ENCODE data around the gene JAK2. TPM values are rescaled to one million over a fixed set of nuclear protein-coding genes. Genes with fewer than 3 reads are reported as not detected.
"Not testable (repeated sequence)": the region's sequence is repeated elsewhere in the genome, so short reads cannot be mapped to it uniquely, and the experiment has no call there.

JAK2 gene
- total RNA-seq, result 29.3 and 29.9 TPM in 2 replicates

- H3K4me3 Mint-ChIP-seq, result no peak within 1 kb of the TSS
- peaks cover 11% of the 10 kb centered on the region for H3K36me3 Mint-ChIP-seq (ENCODE audit: low read depth)
- intact Hi-C loops (cut with micrococcal nuclease), result loop anchor here (1.0 to 10.0 kb wide), 14 partner anchors 14 to 1458 kb away; partner anchors contain the start of genes AK3, CD274, CDC37L1 and GLIS3
- peak within 1 kb of the TSS; percentile 97 for H3K27ac Mint-ChIP-seq
- peaks cover 46% of the 10 kb centered on the region for H3K4me1 Mint-ChIP-seq
- no peaks in the 10 kb centered on the region for H3K9me3 Mint-ChIP-seq
- peak; percentile 96 for DNase-seq
- H3K27me3 Mint-ChIP-seq, result no peaks in the 10 kb centered on the region
These were observed at the start of gene JAK2 for GRCh38 chr9:4984621-4985385. Gene JAK2, plus strand, starts transcription at chr9:4985272. Its CDS starts 36,716 bp downstream, at chr9:5021988.

DNA sequence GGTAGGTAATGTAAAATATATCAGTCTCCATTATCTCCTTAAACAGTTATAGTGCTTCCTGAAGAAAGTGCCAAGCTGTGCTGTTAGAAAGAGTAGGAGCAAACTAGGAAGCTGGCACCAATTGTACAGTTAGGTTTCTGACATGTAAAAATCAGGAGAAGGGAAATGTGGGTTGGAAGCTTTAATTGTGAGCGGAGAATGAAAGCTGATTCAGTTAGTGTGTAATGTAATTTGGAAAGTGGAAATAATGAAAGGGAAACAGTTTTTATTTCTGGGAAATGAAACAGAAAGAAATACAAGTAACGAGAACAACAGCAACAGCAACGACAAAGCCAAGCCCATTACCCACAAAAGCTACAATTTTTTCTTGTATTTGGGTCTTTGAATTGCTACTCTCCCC, 48.8 kb upstream of the JAK2 start:
- peak; percentile 71 for DNase-seq
- peaks cover 10% of the 10 kb centered on the region for H3K9me3 Mint-ChIP-seq
- peak overlapping the region; percentile 76 for H3K4me3 Mint-ChIP-seq
- peak overlapping the region; percentile 93 for H3K27ac Mint-ChIP-seq
- peaks cover 54% of the 10 kb centered on the region for H3K4me1 Mint-ChIP-seq
- H3K27me3 Mint-ChIP-seq, result no peaks in the 10 kb centered on the region
- intact Hi-C loops (cut with micrococcal nuclease), result loop anchor here (1.0 to 5.0 kb wide), 7 partner anchors 8 to 523 kb away; partner anchors contain the start of gene PLGRKT
- H3K36me3 Mint-ChIP-seq (ENCODE audit: low read depth), result peaks cover 2% of the 10 kb centered on the region

GRCh38 chr9:4936823-4937222, 48.2 kb upstream of the JAK2 start:
- peak overlapping the region; percentile 76 for H3K4me3 Mint-ChIP-seq
- intact Hi-C loops (cut with micrococcal nuclease), result loop anchor here (1.0 to 5.0 kb wide), 7 partner anchors 7 to 522 kb away; partner anchors contain the start of gene PLGRKT
- H3K27ac Mint-ChIP-seq, result peak overlapping the region; percentile 94
- peaks cover 54% of the 10 kb centered on the region for H3K4me1 Mint-ChIP-seq
- DNase-seq, result peak; percentile 70
- peaks cover 10% of the 10 kb centered on the region for H3K9me3 Mint-ChIP-seq
- no peaks in the 10 kb centered on the region for H3K27me3 Mint-ChIP-seq
- peaks cover 2% of the 10 kb centered on the region for H3K36me3 Mint-ChIP-seq (ENCODE audit: low read depth)

DNA sequence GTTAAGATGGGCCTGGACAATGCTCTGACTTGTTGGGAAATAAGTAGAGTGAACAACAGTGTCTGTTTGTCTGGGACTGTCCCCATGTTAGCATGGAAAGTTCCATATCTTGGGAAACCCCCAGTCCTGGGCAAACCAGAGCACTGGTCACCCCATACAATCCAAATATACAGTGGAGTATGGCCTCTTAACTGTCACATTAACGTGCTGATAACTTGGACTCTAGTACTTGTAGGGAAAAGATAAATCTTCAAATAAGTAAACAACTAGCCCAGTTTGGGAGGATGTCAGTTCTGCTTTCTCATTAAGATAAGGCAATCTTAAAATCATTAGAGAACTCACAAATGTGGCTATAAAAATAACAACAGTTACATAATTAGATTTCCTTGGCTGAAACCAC, 47.6 kb upstream of the JAK2 start:
- DNase-seq, result peak; percentile 65
- Mint-ChIP-seq H3K9me3 (peaks cover 3% of the 10 kb centered on the region), H3K27ac (peak overlapping the region; percentile 94), H3K36me3 (ENCODE audit: low read depth) (peaks cover 2% of the 10 kb centered on the region), H3K4me3 (peak overlapping the region; percentile 76), H3K27me3 (no peaks in the 10 kb centered on the region), H3K4me1 (peaks cover 57% of the 10 kb centered on the region)
- intact Hi-C loops (cut with micrococcal nuclease), result loop anchor here (2.0 to 5.0 kb wide), 2 partner anchors 500 to 521 kb away; partner anchors contain the start of gene PLGRKT

DNA sequence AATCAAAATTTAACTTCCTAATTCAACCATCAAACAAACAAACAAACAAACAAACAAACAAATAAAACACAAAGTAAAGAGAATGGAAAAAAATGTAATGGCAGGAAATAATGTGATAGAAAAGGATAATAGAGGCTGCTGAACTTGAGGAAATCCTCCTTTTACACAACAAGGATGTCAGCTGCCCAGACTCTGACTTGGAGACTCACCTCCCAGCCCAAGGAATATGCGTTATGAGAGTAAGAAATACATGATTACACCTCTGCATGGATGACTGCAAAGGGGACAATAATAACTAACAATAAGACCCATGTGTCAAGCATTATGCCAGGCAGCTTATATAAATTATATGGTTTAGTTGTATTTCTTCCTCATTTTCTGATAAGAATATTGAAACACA, 46.6 kb upstream of the JAK2 start:
- Mint-ChIP-seq H3K36me3 (ENCODE audit: low read depth) (peaks cover 2% of the 10 kb centered on the region), H3K27ac (peak overlapping the region; percentile 92), H3K4me1 (peaks cover 64% of the 10 kb centered on the region), H3K9me3 (no peaks in the 10 kb centered on the region), H3K4me3 (peak overlapping the region; percentile 50), H3K27me3 (no peaks in the 10 kb centered on the region)
- DNase-seq, result no peak
- intact Hi-C loops (cut with micrococcal nuclease), result loop anchor here (2.0 to 5.0 kb wide), 2 partner anchors 146 to 499 kb away; partner anchors contain the start of genes PLGRKT and RCL1

DNA sequence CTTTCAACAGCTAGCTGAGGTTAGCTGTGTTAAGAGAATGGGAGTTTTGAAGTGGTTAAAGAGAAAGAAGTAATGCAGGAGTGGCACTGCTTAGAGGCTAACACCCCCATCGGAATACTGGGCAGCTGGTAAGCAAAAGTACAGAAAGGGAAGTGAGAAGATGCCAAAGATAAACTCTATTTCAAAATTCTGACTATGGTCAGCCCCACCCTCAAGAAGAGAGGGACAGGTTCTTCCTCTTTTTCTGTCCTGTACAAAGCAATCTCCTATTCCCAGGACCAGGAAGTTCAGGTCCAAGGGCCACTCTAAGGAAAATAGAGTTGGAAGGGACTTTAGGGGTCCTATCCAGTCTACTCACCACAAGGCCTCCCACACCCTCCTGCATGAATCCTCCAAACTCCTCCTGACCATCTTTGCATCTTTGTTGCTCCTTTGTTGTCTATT, 45.9 kb upstream of the JAK2 start:
- Mint-ChIP-seq H3K27ac (peak overlapping the region; percentile 92), H3K36me3 (ENCODE audit: low read depth) (peaks cover 2% of the 10 kb centered on the region), H3K27me3 (no peaks in the 10 kb centered on the region), H3K4me3 (peak overlapping the region; percentile 40), H3K9me3 (no peaks in the 10 kb centered on the region), H3K4me1 (peaks cover 67% of the 10 kb centered on the region)
- intact Hi-C loops (cut with micrococcal nuclease), result loop anchor here (1.0 to 5.0 kb wide), 3 partner anchors 45 to 498 kb away; partner anchors contain the start of genes PLGRKT and RCL1
- peak; percentile 83 for DNase-seq

DNA sequence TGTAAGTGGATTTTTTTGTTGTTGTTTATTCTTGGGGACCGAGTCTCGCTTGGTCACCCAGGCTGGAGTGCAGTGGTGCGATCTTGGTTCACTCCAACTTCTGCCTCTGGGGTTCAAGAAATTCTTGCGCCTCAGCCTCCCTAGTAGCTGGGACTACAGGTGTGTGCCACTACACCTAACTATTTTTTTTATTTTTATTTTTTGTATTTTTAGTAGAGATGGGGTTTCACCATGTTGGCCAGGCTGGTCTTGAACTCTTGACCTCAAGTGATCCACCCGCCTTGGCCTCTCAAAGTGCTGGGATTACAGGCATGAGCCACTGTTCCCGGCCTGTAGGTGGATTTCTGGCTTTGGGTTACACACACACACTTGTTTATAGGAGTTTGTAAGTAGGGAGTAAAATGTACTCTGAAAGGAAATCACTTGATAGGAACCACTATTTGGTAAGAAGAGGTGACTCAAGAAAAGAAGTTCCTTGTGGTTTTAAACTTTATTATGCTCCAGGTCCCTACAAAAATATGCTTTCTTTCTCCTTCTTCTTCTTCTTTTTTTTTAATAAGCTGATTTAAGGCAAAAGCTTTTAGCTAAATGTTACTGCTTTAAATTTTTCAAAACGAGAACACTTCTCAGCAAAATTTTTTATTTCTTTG, 42.9 kb upstream of the JAK2 start:
- Mint-ChIP-seq H3K4me3 (peak overlapping the region; percentile 24), H3K27ac (peak overlapping the region; percentile 72), H3K4me1 (peaks cover 62% of the 10 kb centered on the region)
- H3K27me3 Mint-ChIP-seq; intact Hi-C loops (cut with micrococcal nuclease); H3K9me3 Mint-ChIP-seq; H3K36me3 Mint-ChIP-seq (ENCODE audit: low read depth); DNase-seq: not testable (repeated sequence)

DNA sequence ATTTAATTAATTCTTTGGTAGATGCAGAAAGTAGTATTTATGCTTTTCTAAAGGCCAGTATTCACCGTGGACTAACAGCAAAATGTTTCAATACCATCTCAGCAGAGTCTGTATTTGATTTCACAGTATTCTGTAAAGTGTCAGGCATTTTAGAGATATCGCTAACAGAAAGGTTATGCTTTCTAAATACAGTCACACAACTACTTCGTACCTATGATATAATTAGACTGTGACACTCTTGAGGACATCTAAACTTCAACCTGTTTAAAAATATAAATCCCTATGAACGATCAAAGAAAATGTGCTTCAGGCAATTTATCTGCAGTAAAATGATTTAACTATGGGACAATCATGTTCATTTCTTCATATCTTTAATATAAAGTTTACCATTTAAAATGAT, 41.7 kb upstream of the JAK2 start:
- intact Hi-C loops (cut with micrococcal nuclease), result no loop called here
- Mint-ChIP-seq H3K4me3 (no peak overlapping the region), H3K27ac (peak overlapping the region; percentile 31), H3K9me3 (no peaks in the 10 kb centered on the region), H3K36me3 (ENCODE audit: low read depth) (peaks cover 5% of the 10 kb centered on the region), H3K27me3 (no peaks in the 10 kb centered on the region), H3K4me1 (peaks cover 51% of the 10 kb centered on the region)
- no peak for DNase-seq

GRCh38 chr9:4944431-4945211, 40.5 kb upstream of the JAK2 start:
- H3K4me1 Mint-ChIP-seq, result peaks cover 39% of the 10 kb centered on the region
- H3K4me3 Mint-ChIP-seq, result peak overlapping the region; percentile 47
- intact Hi-C loops (cut with micrococcal nuclease), result loop anchor here (1.0 kb wide), 1 partner anchor 8 kb away; no protein-coding TSS in a partner anchor
- not testable (repeated sequence) for H3K36me3 Mint-ChIP-seq (ENCODE audit: low read depth); H3K27me3 Mint-ChIP-seq; H3K9me3 Mint-ChIP-seq
- peak; percentile 73 for DNase-seq
- H3K27ac Mint-ChIP-seq, result peak overlapping the region; percentile 79

DNA sequence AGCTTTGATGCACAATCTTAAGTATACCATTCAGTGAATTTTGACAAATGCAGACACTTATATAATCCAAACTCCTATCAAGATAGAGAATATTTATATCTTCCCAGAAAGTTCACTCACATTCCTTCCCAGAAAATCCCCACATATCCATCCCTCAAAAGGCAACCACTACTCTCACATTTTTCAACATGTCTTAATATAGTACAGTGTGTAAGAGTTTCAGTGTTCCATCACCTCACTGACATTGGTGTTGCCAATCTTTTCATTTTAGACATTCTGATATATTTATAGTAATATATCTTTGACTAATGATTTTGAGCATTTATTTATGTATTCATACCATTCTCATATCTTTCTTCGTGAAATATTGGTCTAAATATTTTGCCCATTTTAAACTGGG, 38.1 kb upstream of the JAK2 start:
- H3K4me1 Mint-ChIP-seq, result peaks cover 29% of the 10 kb centered on the region
- no peaks in the 10 kb centered on the region for H3K27me3 Mint-ChIP-seq
- no peak overlapping the region for H3K27ac Mint-ChIP-seq
- no peak overlapping the region for H3K4me3 Mint-ChIP-seq
- peaks cover 5% of the 10 kb centered on the region for H3K36me3 Mint-ChIP-seq (ENCODE audit: low read depth)
- peaks cover 4% of the 10 kb centered on the region for H3K9me3 Mint-ChIP-seq
- intact Hi-C loops (cut with micrococcal nuclease), result no loop called here
- DNase-seq, result no peak

GRCh38 chr9:4955836-4956235, 29.2 kb upstream of the JAK2 start:
- Mint-ChIP-seq H3K27me3 (no peaks in the 10 kb centered on the region), H3K9me3 (peaks cover 8% of the 10 kb centered on the region), H3K27ac (no peak overlapping the region), H3K36me3 (ENCODE audit: low read depth) (peaks cover 2% of the 10 kb centered on the region), H3K4me1 (no peaks in the 10 kb centered on the region), H3K4me3 (no peak overlapping the region)
- DNase-seq, result no peak
- intact Hi-C loops (cut with micrococcal nuclease), result no loop called here

GRCh38 chr9:4959031-4959430, 26.0 kb upstream of the JAK2 start:
- intact Hi-C loops (cut with micrococcal nuclease), result no loop called here
- H3K9me3 Mint-ChIP-seq, result peaks cover 17% of the 10 kb centered on the region
- peaks cover 9% of the 10 kb centered on the region for H3K4me1 Mint-ChIP-seq
- no peak overlapping the region for H3K4me3 Mint-ChIP-seq
- H3K27me3 Mint-ChIP-seq, result no peaks in the 10 kb centered on the region
- no peak overlapping the region for H3K27ac Mint-ChIP-seq
- peaks cover 12% of the 10 kb centered on the region for H3K36me3 Mint-ChIP-seq (ENCODE audit: low read depth)
- no peak for DNase-seq

DNA sequence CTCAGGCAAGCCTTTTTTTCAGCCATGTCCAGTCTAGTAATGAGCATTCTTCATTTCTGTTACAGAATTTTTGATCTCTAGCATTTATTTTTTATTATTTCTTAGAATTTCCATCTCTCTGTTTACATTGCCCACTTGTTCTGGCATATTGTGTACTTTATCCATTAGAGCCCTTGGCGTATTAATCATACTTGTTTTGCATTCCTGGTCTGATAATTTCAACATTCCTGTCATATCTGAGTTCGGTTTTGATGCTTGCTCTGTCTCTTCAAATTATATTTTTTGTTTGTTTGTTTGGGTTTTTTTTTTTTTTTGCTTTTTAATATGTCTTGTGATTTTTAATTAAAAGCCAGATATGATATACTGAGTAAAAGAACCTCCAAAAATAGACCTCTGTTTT, 23.0 kb upstream of the JAK2 start:
- Mint-ChIP-seq H3K4me1 (peaks cover 23% of the 10 kb centered on the region), H3K9me3 (peaks cover 15% of the 10 kb centered on the region), H3K27ac (no peak overlapping the region), H3K36me3 (ENCODE audit: low read depth) (peaks cover 14% of the 10 kb centered on the region), H3K27me3 (no peaks in the 10 kb centered on the region), H3K4me3 (no peak overlapping the region)
- no peak for DNase-seq
- intact Hi-C loops (cut with micrococcal nuclease), result no loop called here

All from activated CD4-positive, alpha-beta T cell treated with anti-CD3 and anti-CD28 coated beads, Interleukin-2, amount 10 ng/mL, durations not matched to agents 24 days and 14 days (primary cell).